CD4-positive, alpha-beta T cell treated with Interleukin-1 beta for 1 hour (primary cell): Measurements from ENCODE around the gene HSPG2.

Source experiments
- DNase-seq, 2 donors: peaks; one replicate each; pipeline ENCODE4 v3.0.0-alpha.2; 2020 to 2022

HSPG2 gene

GRCh38 chr1:21878009-21878773 lies 58.9 kb downstream of the HSPG2 start:
- DNase-seq: no peak

DNA sequence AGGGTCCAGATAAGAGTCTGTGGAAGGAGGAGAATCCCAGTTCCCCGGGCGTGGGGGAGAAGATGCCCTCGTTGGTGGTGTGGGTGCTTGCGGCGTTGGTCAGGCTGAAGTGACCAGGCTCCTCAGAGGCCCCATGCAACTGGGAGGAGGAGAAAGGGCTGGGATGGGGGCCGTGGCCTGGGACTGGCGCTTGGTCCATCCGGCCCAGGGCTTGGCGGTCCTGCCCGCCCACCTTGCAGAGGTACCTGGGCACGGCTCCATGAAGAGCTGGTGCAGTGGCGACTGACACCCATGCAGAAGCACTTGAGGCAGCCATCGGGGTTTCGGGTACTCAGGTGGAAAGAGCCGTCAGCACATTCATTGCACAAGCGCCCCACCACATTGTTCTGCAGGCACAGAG lies 60.8 kb downstream of the HSPG2 start:
- no peak for DNase-seq

- no peak for DNase-seq
These were observed 61.5 kb downstream of the HSPG2 start for GRCh38 chr1:21875621-21876063.

GRCh38 chr1:21874778-21875547 lies 62.1 kb downstream of the HSPG2 start:
- no peak for DNase-seq

DNA sequence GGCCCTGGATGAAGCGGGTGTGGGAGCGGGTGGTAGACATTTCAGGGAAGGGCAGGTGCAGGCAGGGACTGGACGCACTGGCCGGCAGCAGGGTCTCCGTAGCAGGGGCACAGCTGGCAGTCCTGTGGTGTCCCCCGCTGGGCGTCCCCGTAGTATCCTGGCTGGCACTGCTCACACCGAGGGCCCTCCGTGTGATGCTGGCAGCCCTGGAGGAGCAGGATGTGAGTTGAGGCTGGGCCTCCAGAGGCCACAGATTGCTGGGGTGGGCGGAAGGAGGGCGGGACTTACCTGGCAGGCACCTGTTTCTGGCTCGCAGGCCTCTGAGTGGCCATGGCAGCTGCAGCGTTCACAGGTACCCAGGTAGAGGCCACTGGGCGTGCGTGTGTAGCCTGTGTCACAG lies 62.8 kb downstream of the HSPG2 start:
- no peak for DNase-seq

GRCh38 chr1:21873761-21874160 lies 63.3 kb downstream of the HSPG2 start:
- no peak for DNase-seq

GRCh38 chr1:21873174-21873573 lies 63.9 kb downstream of the HSPG2 start:
- no peak for DNase-seq

GRCh38 chr1:21872445-21873079 lies 64.5 kb downstream of the HSPG2 start:
- no peak for DNase-seq

DNA sequence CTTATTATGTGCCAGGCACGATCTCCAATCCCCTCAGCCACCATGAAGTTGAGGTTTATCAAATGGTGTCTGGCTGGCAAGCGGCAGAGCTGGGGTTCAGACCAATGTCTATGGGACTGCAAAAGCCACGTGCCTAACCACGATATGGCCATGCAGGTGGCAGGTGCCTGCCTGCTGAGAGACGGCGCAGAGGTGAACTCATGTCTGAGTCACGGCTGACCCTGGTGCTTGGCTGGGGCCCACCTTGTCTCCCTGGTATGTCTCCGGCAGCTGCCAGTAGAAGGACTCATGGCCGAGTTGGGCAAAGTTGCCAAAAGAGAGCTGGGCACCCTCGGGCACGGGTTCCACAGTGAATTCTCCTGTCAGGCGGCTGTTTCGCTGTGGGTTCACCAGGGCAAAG lies 65.2 kb downstream of the HSPG2 start:
- no peak for DNase-seq

DNA sequence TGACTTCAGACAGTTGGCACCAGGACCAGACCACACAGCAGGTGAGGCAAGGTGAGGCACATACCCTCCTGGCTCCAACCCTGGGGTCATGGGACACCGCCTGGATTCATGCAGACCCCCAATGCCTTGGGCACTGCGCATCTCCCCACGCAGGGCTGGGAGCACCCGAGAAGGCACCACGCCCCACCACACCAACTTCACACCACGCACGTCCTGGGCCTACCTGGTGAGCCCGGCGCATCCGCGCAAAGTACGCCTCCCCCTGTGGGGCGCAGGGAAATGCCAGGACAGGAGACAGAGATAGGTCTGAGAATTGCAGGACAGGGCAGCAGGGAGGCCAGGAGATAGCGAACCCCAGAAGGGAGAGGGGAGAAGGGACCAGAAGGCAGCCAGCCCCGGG lies 66.5 kb downstream of the HSPG2 start:
- DNase-seq: no peak

- no peak for DNase-seq
These were observed 67.4 kb downstream of the HSPG2 start for GRCh38 chr1:21869620-21870121.

- DNase-seq: no peak
These were observed 68.1 kb downstream of the HSPG2 start for GRCh38 chr1:21868941-21869454.

GRCh38 chr1:21868482-21868881 lies 68.6 kb downstream of the HSPG2 start:
- no peak for DNase-seq

- DNase-seq: no peak
These were observed 69.6 kb downstream of the HSPG2 start for GRCh38 chr1:21867451-21867996.

DNA sequence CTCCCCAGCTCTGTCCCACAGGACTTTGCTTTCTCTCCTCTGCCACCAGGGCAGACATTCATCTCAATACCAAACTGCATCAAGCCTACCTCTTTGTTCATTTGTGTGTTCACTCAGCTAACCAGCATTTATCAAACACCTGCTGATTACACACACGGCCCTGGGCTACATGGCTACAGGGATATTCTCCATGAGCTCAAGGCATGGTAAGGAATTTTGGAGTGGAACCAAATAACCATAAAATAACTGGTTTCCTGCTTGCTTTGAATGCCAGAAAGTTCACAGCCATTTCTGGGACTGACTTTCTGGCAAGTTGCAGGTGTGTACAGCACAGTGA lies 70.4 kb downstream of the HSPG2 start:
- no peak for DNase-seq

DNA sequence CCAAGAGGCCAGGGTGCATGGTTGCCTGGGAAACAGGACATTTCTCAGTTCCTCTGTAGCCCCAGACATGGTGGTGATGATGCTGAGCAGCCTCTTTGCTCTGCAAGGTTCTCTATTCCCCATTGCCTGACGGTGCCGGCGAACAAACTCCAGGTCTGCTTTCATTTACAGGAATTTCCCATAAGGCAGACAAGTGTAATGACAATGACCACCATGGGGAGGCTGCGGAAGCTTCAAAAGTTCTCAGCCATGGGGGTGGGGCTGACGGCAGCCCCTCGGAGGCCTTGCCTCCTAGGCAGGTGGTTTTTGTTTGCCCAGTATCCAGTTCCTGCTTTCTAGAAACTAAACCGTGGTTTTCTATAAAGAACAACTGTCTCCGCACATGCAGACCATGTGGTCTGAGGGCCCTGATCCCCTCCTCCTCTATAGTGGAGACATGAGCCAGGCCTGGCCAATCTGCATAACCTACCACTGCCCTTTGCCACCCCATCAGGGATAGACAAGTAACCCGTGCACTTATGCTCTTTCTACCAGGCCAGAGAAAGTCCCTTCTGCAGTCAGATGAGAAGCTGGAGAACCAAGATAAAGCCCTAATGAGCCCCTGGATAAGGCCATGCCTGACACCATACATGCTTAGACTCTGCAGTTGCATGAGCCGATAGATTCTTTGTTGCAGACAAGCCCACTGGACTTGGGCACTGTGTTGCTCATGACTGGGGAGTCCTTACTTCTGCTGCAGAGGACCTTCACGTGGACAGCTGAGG lies 71.0 kb downstream of the HSPG2 start:
- peak; percentile 7 to 39 for DNase-seq

GRCh38 chr1:21865609-21865942 lies 71.5 kb downstream of the HSPG2 start:
- DNase-seq: no peak

DNA sequence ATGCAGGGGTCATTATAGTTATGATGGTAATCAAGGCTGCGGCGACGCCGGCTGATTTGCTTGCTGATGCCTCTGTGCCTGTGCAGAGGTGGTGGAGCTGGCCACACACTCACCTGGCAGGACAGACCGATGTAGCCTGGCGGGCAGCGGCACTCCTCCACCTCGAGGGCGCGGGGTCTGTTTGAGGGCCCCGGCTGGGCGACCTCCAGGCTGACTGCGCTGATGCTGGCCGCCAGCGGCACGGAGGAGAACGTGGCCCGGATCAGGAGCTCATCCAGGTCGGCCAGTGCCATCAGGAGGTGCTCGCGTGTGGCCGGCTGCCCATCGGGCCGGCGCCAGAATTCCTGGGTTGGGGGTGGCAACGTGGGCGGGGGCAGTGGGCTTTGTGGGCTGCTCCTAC lies 72.4 kb downstream of the HSPG2 start:
- no peak for DNase-seq

DNA sequence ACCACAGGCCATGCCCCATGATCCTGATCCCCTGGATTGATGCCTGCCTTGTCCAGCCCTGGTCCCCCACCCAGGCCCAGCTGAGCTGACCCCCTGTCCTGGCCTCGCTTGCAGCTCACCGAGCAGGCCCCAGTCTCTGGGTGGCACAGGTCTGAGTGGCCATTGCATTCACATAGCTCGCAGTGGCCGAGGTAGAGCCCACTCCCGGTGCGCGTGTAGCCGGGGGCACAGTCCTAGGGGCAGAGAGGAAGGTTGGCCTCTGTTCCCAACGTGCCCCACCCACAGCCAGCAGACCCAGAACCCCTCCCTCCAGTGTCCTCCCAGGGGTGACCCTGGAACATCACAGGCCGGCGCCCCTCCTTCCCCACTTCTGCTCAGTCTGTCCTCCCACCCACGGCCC lies 73.1 kb downstream of the HSPG2 start:
- DNase-seq: no peak

DNA sequence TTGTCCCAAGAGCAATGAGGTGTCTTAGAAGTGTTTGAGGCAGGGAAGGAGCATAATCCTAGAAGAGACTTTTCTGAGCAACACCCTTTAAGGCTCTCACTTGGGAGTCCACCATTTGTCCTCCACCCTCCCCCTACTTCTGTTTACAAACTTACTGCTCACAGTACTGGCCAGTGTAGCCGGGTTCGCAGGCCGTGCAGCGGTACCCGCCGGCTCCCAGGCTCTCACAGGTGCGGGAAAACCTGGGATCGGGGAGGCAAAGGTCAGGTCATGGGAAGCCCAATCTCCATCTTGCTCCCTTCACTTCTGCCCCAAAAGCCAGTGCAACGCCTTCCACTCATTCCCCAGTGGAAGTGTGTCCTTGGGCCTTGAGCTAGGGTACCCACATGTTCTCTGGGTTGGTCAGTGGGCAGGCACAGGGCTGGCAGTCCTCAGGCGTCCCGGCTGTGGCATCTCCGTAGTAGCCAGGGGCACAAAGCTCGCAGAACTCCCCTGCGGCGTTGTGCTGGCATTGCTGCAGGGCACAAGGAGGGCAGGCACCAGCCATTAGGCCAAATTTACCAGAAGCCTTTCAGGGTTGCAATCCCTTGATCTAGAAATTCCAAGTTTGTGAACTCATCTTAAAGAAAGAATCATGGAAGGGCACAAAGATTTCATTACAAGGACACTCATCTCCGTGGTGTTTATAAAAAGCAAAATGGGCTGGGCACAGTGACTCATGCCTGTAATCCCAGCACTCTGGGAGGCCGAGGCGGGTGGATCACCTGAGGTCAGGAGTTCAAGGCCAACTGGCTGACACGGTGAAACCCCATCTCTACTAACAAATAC lies 75.3 kb downstream of the HSPG2 start:
- no peak for DNase-seq

GRCh38 chr1:21860971-21861370 lies 76.1 kb downstream of the HSPG2 start:
- no peak for DNase-seq
